Stimulated activated naive B cell treated with anti-CD40 and anti-IgM and Interleukin-4, amounts not matched to agents 10 μg/mL and 1 μg/mL and 100 μg/mL, for 72 hours (primary cell): ENCODE measurements around the gene PTGES2.

Source experiments
- ATAC-seq, 2 donors: fragments of 150-1000 bp; cut with Tn5 transposase; replicated peaks; 2 replicates each; pipeline ENCODE4 v1.10.0; 2021; ENCODE audit warnings: moderate library complexity in 1 of 2
- DNase-seq: peaks from one replicate; pipeline ENCODE4 v3.0.0; 2021
- H3K27ac Mint-ChIP-seq: one replicate; pipeline ENCODE4 v1.8.0; 2022; ENCODE audit warnings: mild to moderate bottlenecking, mixed read lengths
- H3K27me3 Mint-ChIP-seq, 2 donors: one replicate each; pipeline ENCODE4 v1.8.0; 2022; ENCODE audit warnings: mixed read lengths in 2 of 2
- H3K36me3 Mint-ChIP-seq, 2 donors: one replicate each; pipeline ENCODE4 v1.8.0; 2022; ENCODE audit warnings: mixed read lengths in 2 of 2, mild to moderate bottlenecking in 1 of 2
- H3K4me1 Mint-ChIP-seq, 2 donors: one replicate each; pipeline ENCODE4 v1.8.0; 2022; ENCODE audit warnings: mixed read lengths in 2 of 2, mild to moderate bottlenecking in 1 of 2
- H3K4me3 Mint-ChIP-seq, 2 donors: one replicate each; pipeline ENCODE4 v1.8.0; 2022; ENCODE audit warnings: mild to moderate bottlenecking in 2 of 2, mixed read lengths in 2 of 2, moderate library complexity in 1 of 2
- H3K9me3 Mint-ChIP-seq, 2 donors: one replicate each; pipeline ENCODE4 v1.8.0; 2022; ENCODE audit warnings: mixed read lengths in 2 of 2, mild to moderate bottlenecking in 1 of 2

The PTGES2 gene

DNA sequence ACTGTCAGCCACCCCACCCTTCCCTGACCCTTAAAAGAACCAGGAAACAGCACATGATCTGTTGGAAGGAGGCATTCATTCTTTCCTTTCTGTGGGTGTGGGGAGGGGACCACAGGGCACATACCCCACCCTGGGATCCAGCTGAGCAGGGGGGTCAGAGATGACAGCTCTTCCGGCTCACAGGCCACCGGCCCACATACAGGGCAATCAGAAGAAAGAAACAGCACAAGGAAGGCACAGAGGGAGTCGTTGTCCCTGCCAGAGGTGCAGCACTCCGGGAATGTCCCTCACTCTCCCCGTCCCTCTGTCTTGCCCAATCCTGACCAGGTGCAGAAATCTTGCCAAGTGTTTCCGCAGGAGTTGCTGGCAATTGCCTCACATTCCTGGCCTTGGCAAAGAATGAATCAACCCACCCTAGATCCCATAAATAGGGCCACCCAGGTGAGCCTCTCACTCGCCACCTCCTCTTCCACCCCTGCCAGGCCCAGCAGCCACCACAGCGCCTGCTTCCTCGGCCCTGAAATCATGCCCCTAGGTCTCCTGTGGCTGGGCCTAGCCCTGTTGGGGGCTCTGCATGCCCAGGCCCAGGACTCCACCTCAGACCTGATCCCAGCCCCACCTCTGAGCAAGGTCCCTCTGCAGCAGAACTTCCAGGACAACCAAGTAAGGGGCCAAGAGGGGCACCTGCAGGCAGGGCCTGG, 21.6 kb upstream of the PTGES2 start, which contains the start of gene LCN2:
LCN2 (plus strand) TSS at position 453 of the 701 bp plus-strand sequence; CDS start at position 526, 73 bp downstream.
- H3K4me3 Mint-ChIP-seq: no peak within 1 kb of the TSS
- H3K27ac Mint-ChIP-seq: no peak within 1 kb of the TSS

GRCh38 chr9:128148509-128149000, 21.0 kb upstream of the PTGES2 start:
- Mint-ChIP-seq H3K4me3 (no peak overlapping the region), H3K4me1 (peaks cover 0 to 8% of the 10 kb centered on the region in 2 donors), H3K27me3 (peaks cover 0 to 7% of the 10 kb centered on the region in 2 donors), H3K36me3 (no peaks in the 10 kb centered on the region), H3K27ac (no peak overlapping the region), H3K9me3 (no peaks in the 10 kb centered on the region)
- DNase-seq: no peak
- no peak for ATAC-seq

More for the DNA sequence above, 21.6 kb upstream of the PTGES2 start, which contains the start of gene LCN2:
- Mint-ChIP-seq H3K9me3 (no peaks in the 10 kb centered on the region), H3K4me1 (peaks cover 0 to 8% of the 10 kb centered on the region in 2 donors), H3K27me3 (peaks cover 0 to 7% of the 10 kb centered on the region in 2 donors), H3K36me3 (no peaks in the 10 kb centered on the region)
- ATAC-seq: no peak
- no peak for DNase-seq

DNA sequence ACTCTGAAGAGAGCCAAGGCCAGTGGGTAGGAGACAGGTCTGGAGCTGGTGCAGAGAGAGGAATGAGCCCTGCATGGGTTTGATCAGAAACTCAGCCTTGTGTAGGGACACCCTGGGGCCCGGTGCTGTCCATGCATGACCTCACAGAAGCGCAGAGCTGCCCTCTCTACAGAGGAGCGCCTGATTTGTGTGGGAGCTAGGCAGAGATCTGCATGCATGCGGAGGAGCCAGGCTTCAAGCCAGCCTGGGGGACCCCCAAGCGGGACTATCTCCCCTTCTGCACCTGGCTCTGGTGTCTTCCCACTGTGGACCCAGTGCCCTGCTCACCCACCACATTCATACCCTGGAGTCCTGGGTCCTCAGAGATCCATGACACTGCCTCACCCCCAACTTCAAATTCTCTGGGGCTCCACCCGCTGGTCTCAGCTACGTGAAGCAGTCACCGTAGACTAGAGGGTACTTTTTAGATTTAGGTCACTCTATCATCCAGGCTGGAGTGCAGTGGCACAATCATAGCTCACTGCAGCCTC, 19.1 kb upstream of the PTGES2 start:
- Mint-ChIP-seq H3K4me1 (peaks cover 0 to 8% of the 10 kb centered on the region in 2 donors), H3K36me3 (no peaks in the 10 kb centered on the region), H3K27ac (no peak overlapping the region), H3K4me3 (no peak overlapping the region), H3K9me3 (no peaks in the 10 kb centered on the region), H3K27me3 (peaks cover 0 to 17% of the 10 kb centered on the region in 2 donors)
- DNase-seq: no peak
- ATAC-seq: no peak

- Mint-ChIP-seq H3K4me3 (no peak overlapping the region), H3K27me3 (peaks cover 0 to 14% of the 10 kb centered on the region in 2 donors), H3K9me3 (no peaks in the 10 kb centered on the region), H3K4me1 (peaks cover 0 to 8% of the 10 kb centered on the region in 2 donors), H3K36me3 (no peaks in the 10 kb centered on the region), H3K27ac (no peak overlapping the region)
- DNase-seq (no peak), ATAC-seq (no peak)
Measured at GRCh38 chr9:128145951-128146351, 18.4 kb upstream of the PTGES2 start.

GRCh38 chr9:128145536-128145935, 18.0 kb upstream of the PTGES2 start:
- H3K9me3 Mint-ChIP-seq: no peaks in the 10 kb centered on the region
- H3K27ac Mint-ChIP-seq: no peak overlapping the region
- ATAC-seq (no peak), DNase-seq (no peak)
- peaks cover 0 to 5% of the 10 kb centered on the region in 2 donors for H3K4me1 Mint-ChIP-seq
- H3K4me3 Mint-ChIP-seq: no peak overlapping the region
- no peaks in the 10 kb centered on the region for H3K36me3 Mint-ChIP-seq
- H3K27me3 Mint-ChIP-seq: peaks cover 0 to 10% of the 10 kb centered on the region in 2 donors

DNA sequence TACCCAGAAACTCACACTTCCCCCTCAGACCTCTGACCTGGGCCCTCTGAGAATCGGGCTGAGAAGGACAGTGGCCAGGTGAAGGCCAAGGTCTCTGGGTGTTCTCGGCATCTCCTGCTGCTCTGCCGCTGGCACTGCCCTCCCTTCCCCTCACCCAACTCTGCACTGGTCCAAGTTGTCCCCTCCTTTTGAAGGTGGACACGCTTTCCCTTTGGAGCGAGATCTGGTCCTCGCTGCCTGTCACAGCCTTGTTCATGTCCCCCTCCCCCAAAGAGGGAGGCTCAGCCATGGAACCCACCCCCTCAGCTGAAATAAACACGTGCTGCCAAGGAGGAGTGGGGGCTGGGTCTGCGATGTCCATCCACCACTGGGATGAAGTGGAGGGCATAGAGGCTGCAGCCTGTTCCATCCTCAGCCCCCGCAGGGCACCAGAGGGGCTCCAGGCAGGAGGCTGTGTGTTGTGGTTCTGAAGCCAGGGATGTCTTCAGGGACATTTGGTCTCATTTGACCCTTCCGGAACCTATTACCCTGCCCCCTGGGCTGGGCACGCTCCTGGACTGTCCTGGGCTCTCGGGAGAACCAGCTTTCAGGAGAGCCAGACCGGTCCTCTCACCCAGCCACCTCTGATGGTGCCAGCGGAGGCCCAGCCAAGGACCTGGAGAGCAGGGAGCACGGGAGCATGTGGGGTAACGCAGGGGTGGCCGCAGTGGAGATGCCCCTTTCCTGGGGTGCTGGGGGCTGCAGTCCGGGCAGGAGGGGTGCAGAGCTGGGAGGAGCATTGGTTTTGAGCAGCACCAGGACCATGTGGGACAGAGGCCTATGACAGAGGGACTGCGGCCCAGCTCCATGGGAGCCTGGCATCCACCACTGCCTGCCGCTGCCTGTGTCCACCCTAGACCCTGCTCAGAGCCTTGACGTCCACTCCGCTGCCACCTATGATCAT, 17.0 kb upstream of the PTGES2 start:
- Mint-ChIP-seq H3K36me3 (no peaks in the 10 kb centered on the region), H3K4me1 (no peaks in the 10 kb centered on the region), H3K4me3 (no peak overlapping the region), H3K9me3 (no peaks in the 10 kb centered on the region), H3K27me3 (peaks cover 0 to 9% of the 10 kb centered on the region in 2 donors), H3K27ac (no peak overlapping the region)
- ATAC-seq (no peak), DNase-seq (no peak)

GRCh38 chr9:128143525-128144238, 16.2 kb upstream of the PTGES2 start:
- peaks cover 0 to 9% of the 10 kb centered on the region in 2 donors for H3K27me3 Mint-ChIP-seq
- no peak overlapping the region for H3K27ac Mint-ChIP-seq
- no peaks in the 10 kb centered on the region for H3K36me3 Mint-ChIP-seq
- no peaks in the 10 kb centered on the region for H3K9me3 Mint-ChIP-seq
- no peaks in the 10 kb centered on the region for H3K4me1 Mint-ChIP-seq
- DNase-seq: no peak
- ATAC-seq: no peak
- no peak overlapping the region for H3K4me3 Mint-ChIP-seq

GRCh38 chr9:128142596-128142995, 15.1 kb upstream of the PTGES2 start:
- Mint-ChIP-seq H3K9me3 (no peaks in the 10 kb centered on the region), H3K4me3 (no peak overlapping the region), H3K36me3 (no peaks in the 10 kb centered on the region), H3K27me3 (peaks cover 0 to 16% of the 10 kb centered on the region in 2 donors), H3K4me1 (no peaks in the 10 kb centered on the region), H3K27ac (no peak overlapping the region)
- no peak for ATAC-seq
- no peak for DNase-seq

- ATAC-seq (no peak), DNase-seq (no peak)
- Mint-ChIP-seq H3K27ac (no peak overlapping the region), H3K36me3 (no peaks in the 10 kb centered on the region), H3K27me3 (peaks cover 2 to 22% of the 10 kb centered on the region in 2 donors), H3K4me3 (no peak overlapping the region), H3K4me1 (no peaks in the 10 kb centered on the region), H3K9me3 (no peaks in the 10 kb centered on the region)
Measured at GRCh38 chr9:128142061-128142460, 14.5 kb upstream of the PTGES2 start.

GRCh38 chr9:128141604-128142003, 14.1 kb upstream of the PTGES2 start:
- Mint-ChIP-seq H3K27ac (no peak overlapping the region), H3K9me3 (no peaks in the 10 kb centered on the region), H3K36me3 (no peaks in the 10 kb centered on the region), H3K27me3 (peaks cover 7 to 25% of the 10 kb centered on the region in 2 donors), H3K4me1 (no peaks in the 10 kb centered on the region), H3K4me3 (no peak overlapping the region)
- no peak for DNase-seq
- no peak for ATAC-seq

- no peaks in the 10 kb centered on the region for H3K36me3 Mint-ChIP-seq
- DNase-seq (no peak), ATAC-seq (no peak)
- H3K4me1 Mint-ChIP-seq: peaks cover 4 to 9% of the 10 kb centered on the region in 2 donors
- H3K9me3 Mint-ChIP-seq: no peaks in the 10 kb centered on the region
- peaks cover 11 to 36% of the 10 kb centered on the region in 2 donors for H3K27me3 Mint-ChIP-seq
- H3K4me3 Mint-ChIP-seq: no peak overlapping the region
- no peak overlapping the region for H3K27ac Mint-ChIP-seq
Measured at GRCh38 chr9:128139621-128140020, 12.1 kb upstream of the PTGES2 start.

DNA sequence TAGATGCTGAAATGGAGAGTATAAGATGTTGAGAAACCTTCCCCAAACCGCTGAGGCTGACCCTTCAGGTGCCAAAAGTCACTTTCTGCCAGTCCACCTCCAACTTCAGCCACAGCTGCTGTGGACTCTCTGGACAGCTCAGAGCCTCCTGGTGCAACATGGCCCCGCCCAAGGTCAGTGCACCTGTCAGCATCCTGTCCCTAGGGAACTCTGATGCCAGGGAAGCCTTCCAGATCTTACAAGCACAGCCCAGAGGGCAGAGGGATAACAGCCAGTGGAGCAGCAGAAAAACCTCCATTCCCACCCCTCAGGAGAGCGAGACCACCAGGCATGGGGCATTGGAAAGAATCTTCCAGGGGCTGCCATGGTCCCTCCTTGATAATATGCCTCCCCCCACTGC, 10.5 kb upstream of the PTGES2 start:
- Mint-ChIP-seq H3K9me3 (no peaks in the 10 kb centered on the region), H3K4me3 (no peak overlapping the region), H3K36me3 (no peaks in the 10 kb centered on the region), H3K27me3 (peaks cover 15 to 39% of the 10 kb centered on the region in 2 donors), H3K27ac (no peak overlapping the region), H3K4me1 (peaks cover 6 to 13% of the 10 kb centered on the region in 2 donors)
- no peak for DNase-seq
- no peak for ATAC-seq

DNA sequence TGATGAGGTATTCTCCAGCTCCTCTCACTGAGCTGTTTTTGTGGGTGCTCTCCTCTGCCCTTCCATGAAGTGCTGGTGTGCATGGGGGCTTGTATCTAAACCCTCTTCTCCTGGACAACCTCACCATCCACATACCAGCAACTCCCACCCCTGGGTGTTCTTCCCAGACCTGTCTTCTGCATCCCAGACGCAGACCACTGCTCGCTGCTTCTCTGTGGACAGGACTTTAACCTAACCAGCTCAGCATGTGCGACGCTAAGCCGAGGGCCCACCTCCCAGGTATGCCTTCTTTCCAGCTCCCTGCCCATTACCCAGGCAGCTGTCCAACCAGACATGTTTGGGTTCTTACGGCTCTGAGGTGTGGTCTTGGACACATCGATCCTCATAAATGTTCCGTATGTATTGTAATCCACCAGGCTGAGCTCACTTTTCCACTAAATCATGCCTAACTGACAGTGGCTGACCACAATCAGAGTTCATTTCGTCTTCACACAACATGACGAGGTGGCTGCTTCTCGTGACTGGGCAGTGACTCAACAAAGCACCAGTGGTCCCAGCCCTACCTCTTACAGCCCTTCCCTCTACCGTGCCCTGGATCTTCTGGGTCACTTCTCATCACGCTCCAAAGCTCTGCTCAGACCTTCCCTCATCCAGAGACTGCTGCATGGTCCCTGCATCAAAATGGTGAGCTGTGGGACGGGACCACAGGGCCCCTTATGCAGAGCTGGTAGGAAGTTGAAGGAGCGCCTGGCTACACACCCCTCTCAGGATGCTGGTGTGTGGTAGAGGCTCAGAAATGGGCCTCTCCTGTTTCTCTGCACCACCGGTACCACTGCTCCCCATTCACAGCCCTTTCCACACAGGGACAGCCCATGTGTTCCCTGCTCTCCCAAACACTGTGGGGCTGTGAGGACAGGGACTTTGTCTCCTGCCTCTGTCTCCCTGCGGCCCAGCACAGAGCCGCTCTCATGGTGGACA, 9.6 kb upstream of the PTGES2 start:
- no peak overlapping the region for H3K4me3 Mint-ChIP-seq
- DNase-seq (no peak), ATAC-seq (no peak)
- H3K27ac Mint-ChIP-seq: no peak overlapping the region
- H3K9me3 Mint-ChIP-seq: no peaks in the 10 kb centered on the region
- H3K27me3 Mint-ChIP-seq: peaks cover 20 to 37% of the 10 kb centered on the region in 2 donors
- H3K4me1 Mint-ChIP-seq: peaks cover 6 to 14% of the 10 kb centered on the region in 2 donors
- H3K36me3 Mint-ChIP-seq: no peaks in the 10 kb centered on the region
